Central memory CD8-positive, alpha-beta T cell (primary cell): ENCODE measurements around the gene POLA1.
A peak's percentile ranks its signal among the peaks of the same experiment; 100 is the strongest.

ENCODE experiments used
- ATAC-seq: fragments of 150-1000 bp; cut with Tn5 transposase; replicated peaks from 2 replicates; pipeline ENCODE4 v1.10.0; 2022; ENCODE audit warnings: mild to moderate bottlenecking, moderate FRiP score, moderate number of reproducible peaks; ENCODE audit not compliant: poor library complexity, severe bottlenecking; ENCODE audit errors: extremely low read depth
- DNase-seq, 2 donors: peaks; one replicate each; pipeline ENCODE4 v3.0.0; 2021; ENCODE audit warnings: low spot score in 2 of 2
- H3K27ac Mint-ChIP-seq: one replicate; pipeline ENCODE4 v1.8.0; 2022; ENCODE audit warnings: low read depth, mild to moderate bottlenecking, moderate library complexity, mixed read lengths
- H3K27me3 Mint-ChIP-seq: one replicate; pipeline ENCODE4 v1.8.0; 2022; ENCODE audit warnings: mixed read lengths
- H3K36me3 Mint-ChIP-seq: one replicate; pipeline ENCODE4 v1.8.0; 2022; ENCODE audit warnings: mild to moderate bottlenecking, moderate library complexity, mixed read lengths; ENCODE audit not compliant: insufficient read depth
- H3K4me1 Mint-ChIP-seq: one replicate; pipeline ENCODE4 v1.8.0; 2022; ENCODE audit warnings: mixed read lengths
- H3K4me3 Mint-ChIP-seq: one replicate; pipeline ENCODE4 v1.8.0; 2022; ENCODE audit warnings: mild to moderate bottlenecking, moderate library complexity, mixed read lengths
- H3K9me3 Mint-ChIP-seq: one replicate; pipeline ENCODE4 v1.8.0; 2022; ENCODE audit warnings: mixed read lengths

Gene POLA1

DNA sequence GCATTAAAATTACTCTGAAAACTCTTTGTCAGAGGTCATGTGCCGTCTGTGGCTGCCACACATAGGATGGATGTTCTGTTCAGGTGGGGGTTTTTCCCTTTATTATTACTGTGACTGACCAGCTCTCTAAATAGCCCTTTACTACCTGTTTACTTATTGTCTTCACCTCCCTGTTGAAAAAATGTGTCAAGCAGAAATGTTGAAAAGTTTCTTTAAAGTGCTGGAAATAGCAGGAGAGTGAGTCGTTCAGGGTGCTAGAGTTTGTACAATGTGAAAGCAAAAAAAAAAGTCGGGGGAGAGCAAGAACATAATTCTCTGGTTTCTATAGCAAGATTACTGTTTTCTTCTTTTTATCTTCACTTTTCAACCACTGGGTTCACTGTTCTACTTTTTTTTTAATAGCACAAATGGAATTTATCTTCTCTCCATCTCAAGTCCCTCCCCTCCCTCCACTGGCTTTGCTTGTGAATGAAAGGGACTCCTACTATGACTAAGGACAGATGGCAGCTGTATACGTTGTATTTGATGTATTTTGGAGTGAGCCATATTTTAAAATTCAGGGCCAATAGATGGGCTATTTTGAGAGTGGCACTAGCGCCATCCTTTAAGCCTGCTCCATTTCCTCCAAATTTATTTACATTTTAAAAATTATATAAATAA, 288.7 kb downstream of the POLA1 start:
- no peak overlapping the region for H3K4me3 Mint-ChIP-seq
- DNase-seq (no peak), ATAC-seq (no peak)
- no peaks in the 10 kb centered on the region for H3K4me1 Mint-ChIP-seq
- no peak overlapping the region for H3K27ac Mint-ChIP-seq
- H3K27me3 Mint-ChIP-seq = no peaks in the 10 kb centered on the region
- no peaks in the 10 kb centered on the region for H3K9me3 Mint-ChIP-seq
- no peaks in the 10 kb centered on the region for H3K36me3 Mint-ChIP-seq

DNA sequence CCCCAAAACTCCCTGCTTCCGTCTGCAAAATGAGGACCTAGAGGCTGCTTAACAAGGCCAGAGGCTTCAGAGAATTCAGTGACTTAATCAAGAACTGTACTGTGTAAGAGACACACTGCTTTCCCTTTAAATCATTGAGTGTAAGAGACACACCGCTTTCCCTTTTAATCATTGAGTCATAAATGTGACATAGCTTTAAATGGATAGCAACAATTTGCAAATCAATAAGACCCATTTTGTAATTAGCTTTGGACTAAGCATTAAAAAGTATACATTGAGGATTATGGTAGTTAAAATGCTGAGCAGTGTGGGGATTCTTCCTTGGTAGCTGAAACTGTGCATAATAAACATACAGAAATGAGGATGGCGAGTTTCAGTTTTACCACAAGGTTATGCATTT, 290.2 kb downstream of the POLA1 start:
- no peak for DNase-seq
- Mint-ChIP-seq H3K4me1 (no peaks in the 10 kb centered on the region), H3K4me3 (no peak overlapping the region), H3K36me3 (no peaks in the 10 kb centered on the region), H3K27ac (no peak overlapping the region), H3K9me3 (no peaks in the 10 kb centered on the region), H3K27me3 (no peaks in the 10 kb centered on the region)
- ATAC-seq = no peak

GRCh38 chrX:24985120-24985519, 291.4 kb downstream of the POLA1 start:
- no peak for ATAC-seq
- DNase-seq = no peak
- Mint-ChIP-seq H3K9me3 (no peaks in the 10 kb centered on the region), H3K4me3 (no peak overlapping the region), H3K27me3 (no peaks in the 10 kb centered on the region), H3K36me3 (no peaks in the 10 kb centered on the region), H3K4me1 (no peaks in the 10 kb centered on the region), H3K27ac (no peak overlapping the region)

GRCh38 chrX:24987731-24988130, 294.0 kb downstream of the POLA1 start:
- H3K27ac Mint-ChIP-seq = no peak overlapping the region
- no peak for DNase-seq
- ATAC-seq = no peak
- H3K27me3 Mint-ChIP-seq = no peaks in the 10 kb centered on the region
- H3K4me3 Mint-ChIP-seq = no peak overlapping the region
- no peaks in the 10 kb centered on the region for H3K36me3 Mint-ChIP-seq
- H3K4me1 Mint-ChIP-seq = no peaks in the 10 kb centered on the region
- no peaks in the 10 kb centered on the region for H3K9me3 Mint-ChIP-seq

GRCh38 chrX:24988314-24988713, 294.6 kb downstream of the POLA1 start:
- H3K36me3 Mint-ChIP-seq = no peaks in the 10 kb centered on the region
- H3K4me1 Mint-ChIP-seq = no peaks in the 10 kb centered on the region
- H3K27me3 Mint-ChIP-seq = no peaks in the 10 kb centered on the region
- ATAC-seq = no peak
- DNase-seq = no peak
- H3K9me3 Mint-ChIP-seq = no peaks in the 10 kb centered on the region
- H3K4me3 Mint-ChIP-seq = no peak overlapping the region
- H3K27ac Mint-ChIP-seq = no peak overlapping the region

DNA sequence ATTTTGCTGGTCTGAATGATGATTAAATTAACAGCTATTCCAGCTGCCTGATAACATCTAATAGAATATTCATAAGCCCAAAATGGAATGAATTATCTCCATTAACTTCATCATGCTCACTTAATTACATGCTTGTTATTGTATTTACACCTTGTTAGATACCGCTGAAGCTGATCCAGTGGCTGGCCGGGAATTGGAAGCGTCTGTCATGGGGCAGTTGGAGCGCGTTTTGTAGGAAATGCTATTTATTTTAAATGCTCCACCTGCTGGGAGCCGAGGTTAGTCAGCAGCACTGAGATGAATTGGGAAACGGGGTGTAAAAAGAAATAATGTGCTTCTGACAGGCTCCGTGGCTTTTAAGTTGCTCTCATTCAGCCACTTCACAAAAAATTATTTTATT, 296.8 kb downstream of the POLA1 start:
- H3K4me1 Mint-ChIP-seq = no peaks in the 10 kb centered on the region
- no peak overlapping the region for H3K27ac Mint-ChIP-seq
- no peaks in the 10 kb centered on the region for H3K36me3 Mint-ChIP-seq
- no peaks in the 10 kb centered on the region for H3K9me3 Mint-ChIP-seq
- no peak for ATAC-seq
- H3K27me3 Mint-ChIP-seq = no peaks in the 10 kb centered on the region
- H3K4me3 Mint-ChIP-seq = no peak overlapping the region
- DNase-seq = no peak

GRCh38 chrX:24993879-24994278, 300.2 kb downstream of the POLA1 start:
- no peaks in the 10 kb centered on the region for H3K27me3 Mint-ChIP-seq
- H3K4me3 Mint-ChIP-seq = no peak overlapping the region

GRCh38 chrX:24996096-24996709, 302.5 kb downstream of the POLA1 start:
- Mint-ChIP-seq H3K9me3 (no peaks in the 10 kb centered on the region), H3K27me3 (peaks cover 3% of the 10 kb centered on the region), H3K4me1 (no peaks in the 10 kb centered on the region), H3K36me3 (peaks cover 6% of the 10 kb centered on the region), H3K27ac (no peak overlapping the region), H3K4me3 (no peak overlapping the region)
- no peak for ATAC-seq
- no peak for DNase-seq

More at GRCh38 chrX:24993879-24994278, 300.2 kb downstream of the POLA1 start:
- ATAC-seq (no peak), DNase-seq (no peak)
- H3K27ac Mint-ChIP-seq = no peak overlapping the region
- H3K9me3 Mint-ChIP-seq = no peaks in the 10 kb centered on the region
- peaks cover 4% of the 10 kb centered on the region for H3K36me3 Mint-ChIP-seq
- no peaks in the 10 kb centered on the region for H3K4me1 Mint-ChIP-seq

DNA sequence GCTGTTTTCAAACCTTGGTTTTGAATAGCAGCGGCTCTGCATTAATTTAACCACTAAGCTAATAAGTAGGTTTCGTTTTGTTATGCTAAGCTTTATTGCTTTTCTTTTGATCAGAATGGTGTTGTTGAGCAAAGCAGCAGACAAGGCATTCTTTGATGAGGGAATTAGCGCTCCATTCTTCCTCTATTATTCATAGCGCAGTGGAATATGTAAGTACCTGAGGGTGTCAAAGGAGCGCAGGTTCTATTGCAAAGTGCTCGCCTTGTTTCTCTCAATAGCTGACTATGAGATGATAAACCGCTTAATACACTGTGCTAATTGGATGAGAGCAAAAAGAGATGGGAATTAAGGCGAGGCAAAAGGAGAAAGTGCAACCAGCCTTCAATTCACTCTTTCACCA, 305.8 kb downstream of the POLA1 start:
- Mint-ChIP-seq H3K27ac (no peak overlapping the region), H3K9me3 (no peaks in the 10 kb centered on the region), H3K4me3 (no peak overlapping the region), H3K36me3 (peaks cover 6% of the 10 kb centered on the region), H3K4me1 (peaks cover 11% of the 10 kb centered on the region), H3K27me3 (peaks cover 30% of the 10 kb centered on the region)
- DNase-seq = no peak
- ATAC-seq = no peak

DNA sequence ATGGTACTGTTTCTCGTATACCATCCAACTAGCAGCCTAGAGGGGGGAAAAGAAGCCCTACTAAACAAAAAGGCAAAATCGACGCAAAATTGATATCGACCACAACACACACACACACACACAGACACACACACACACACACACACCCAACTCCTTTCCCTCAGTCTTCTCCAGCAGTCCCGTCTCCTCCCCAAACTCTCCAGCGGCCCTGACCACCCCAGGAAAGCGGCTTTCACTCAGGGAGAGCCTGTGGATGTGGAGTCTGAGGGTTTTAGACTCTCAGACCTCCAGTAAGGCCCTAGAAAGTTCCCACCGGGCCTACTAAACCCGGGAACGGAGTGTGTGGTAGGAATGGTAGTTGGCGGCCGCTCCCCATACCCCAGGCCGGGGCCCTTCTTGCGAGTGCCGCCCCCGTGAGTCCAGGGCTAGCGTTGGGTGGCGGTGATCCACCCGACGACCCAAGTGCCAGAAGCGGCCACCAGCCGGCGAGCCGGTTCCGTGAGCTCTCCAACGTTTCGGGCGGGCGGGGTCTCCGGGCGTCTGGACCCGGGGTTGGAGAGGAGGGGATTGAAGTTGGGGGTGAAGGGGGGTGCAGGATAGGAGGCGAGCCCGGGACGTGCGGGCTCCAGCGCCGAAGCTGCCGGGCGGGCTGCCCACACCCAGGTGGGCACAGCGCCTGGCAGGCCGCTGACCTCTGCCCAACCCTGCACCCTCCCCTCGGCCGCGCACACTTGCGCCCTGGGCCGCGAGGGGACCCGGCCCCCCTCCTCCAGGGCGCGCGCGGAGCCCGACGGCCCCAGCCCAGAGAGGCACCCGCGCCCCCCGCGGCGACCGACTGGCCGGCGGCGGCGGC, 308.3 kb downstream of the POLA1 start:
- Mint-ChIP-seq H3K4me1 (peaks cover 19% of the 10 kb centered on the region), H3K4me3 (no peak overlapping the region), H3K27ac (no peak overlapping the region), H3K9me3 (no peaks in the 10 kb centered on the region), H3K27me3 (peaks cover 46% of the 10 kb centered on the region), H3K36me3 (peaks cover 8% of the 10 kb centered on the region)
- DNase-seq (no peak), ATAC-seq (no peak)

DNA sequence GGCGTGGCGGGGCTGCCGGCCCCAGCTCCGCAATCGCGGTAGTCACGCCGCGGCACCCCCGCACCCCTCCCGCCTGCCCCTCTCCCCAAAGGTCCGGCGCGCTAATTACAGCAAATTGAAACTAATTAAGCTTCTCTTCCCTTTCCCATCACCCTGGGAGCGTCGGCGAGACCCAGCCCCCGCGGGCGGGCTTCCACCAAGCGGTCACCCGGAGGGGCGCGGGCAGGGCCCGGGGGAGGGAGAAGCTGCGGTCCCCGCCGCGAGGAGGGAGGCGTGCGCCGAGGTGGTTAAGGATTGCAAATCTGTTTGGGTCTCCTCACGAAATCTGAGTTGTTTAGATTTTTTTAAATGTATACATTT, 308.9 kb downstream of the POLA1 start:
- Mint-ChIP-seq H3K27ac (no peak overlapping the region), H3K9me3 (no peaks in the 10 kb centered on the region), H3K4me3 (peak overlapping the region; percentile 40), H3K4me1 (peaks cover 19% of the 10 kb centered on the region), H3K36me3 (peaks cover 8% of the 10 kb centered on the region), H3K27me3 (peaks cover 49% of the 10 kb centered on the region)
- DNase-seq (no peak), ATAC-seq (no peak)

GRCh38 chrX:25003066-25003849, 309.5 kb downstream of the POLA1 start:
- Mint-ChIP-seq H3K4me3 (peak overlapping the region; percentile 40), H3K27me3 (peaks cover 55% of the 10 kb centered on the region), H3K36me3 (peaks cover 7% of the 10 kb centered on the region), H3K4me1 (peaks cover 19% of the 10 kb centered on the region), H3K9me3 (no peaks in the 10 kb centered on the region), H3K27ac (no peak overlapping the region)
- ATAC-seq = no peak
- no peak for DNase-seq
